NCI-H2227 treated with DMSO at 0.1 percent for 48 hours (cell line): ENCODE results near the gene NUP160.
"Not testable (repeated sequence)": the region's sequence is repeated elsewhere in the genome, so short reads cannot be mapped to it uniquely, and the experiment has no call there.

ENCODE experiments used
- DNase-seq: peaks from one replicate; lab custom pipeline; 2025; lab: John Stamatoyannopoulos, UW

NUP160 gene, protein sequence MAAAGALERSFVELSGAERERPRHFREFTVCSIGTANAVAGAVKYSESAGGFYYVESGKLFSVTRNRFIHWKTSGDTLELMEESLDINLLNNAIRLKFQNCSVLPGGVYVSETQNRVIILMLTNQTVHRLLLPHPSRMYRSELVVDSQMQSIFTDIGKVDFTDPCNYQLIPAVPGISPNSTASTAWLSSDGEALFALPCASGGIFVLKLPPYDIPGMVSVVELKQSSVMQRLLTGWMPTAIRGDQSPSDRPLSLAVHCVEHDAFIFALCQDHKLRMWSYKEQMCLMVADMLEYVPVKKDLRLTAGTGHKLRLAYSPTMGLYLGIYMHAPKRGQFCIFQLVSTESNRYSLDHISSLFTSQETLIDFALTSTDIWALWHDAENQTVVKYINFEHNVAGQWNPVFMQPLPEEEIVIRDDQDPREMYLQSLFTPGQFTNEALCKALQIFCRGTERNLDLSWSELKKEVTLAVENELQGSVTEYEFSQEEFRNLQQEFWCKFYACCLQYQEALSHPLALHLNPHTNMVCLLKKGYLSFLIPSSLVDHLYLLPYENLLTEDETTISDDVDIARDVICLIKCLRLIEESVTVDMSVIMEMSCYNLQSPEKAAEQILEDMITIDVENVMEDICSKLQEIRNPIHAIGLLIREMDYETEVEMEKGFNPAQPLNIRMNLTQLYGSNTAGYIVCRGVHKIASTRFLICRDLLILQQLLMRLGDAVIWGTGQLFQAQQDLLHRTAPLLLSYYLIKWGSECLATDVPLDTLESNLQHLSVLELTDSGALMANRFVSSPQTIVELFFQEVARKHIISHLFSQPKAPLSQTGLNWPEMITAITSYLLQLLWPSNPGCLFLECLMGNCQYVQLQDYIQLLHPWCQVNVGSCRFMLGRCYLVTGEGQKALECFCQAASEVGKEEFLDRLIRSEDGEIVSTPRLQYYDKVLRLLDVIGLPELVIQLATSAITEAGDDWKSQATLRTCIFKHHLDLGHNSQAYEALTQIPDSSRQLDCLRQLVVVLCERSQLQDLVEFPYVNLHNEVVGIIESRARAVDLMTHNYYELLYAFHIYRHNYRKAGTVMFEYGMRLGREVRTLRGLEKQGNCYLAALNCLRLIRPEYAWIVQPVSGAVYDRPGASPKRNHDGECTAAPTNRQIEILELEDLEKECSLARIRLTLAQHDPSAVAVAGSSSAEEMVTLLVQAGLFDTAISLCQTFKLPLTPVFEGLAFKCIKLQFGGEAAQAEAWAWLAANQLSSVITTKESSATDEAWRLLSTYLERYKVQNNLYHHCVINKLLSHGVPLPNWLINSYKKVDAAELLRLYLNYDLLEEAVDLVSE (N-terminal part only)

GRCh38 chr11:47847892-47848699, at the start of gene NUP160:
Gene NUP160, minus strand, starts transcription at chr11:47848350. Its CDS starts 32 bp downstream, at chr11:47848318.
- peak; percentile 82 for DNase-seq

DNA sequence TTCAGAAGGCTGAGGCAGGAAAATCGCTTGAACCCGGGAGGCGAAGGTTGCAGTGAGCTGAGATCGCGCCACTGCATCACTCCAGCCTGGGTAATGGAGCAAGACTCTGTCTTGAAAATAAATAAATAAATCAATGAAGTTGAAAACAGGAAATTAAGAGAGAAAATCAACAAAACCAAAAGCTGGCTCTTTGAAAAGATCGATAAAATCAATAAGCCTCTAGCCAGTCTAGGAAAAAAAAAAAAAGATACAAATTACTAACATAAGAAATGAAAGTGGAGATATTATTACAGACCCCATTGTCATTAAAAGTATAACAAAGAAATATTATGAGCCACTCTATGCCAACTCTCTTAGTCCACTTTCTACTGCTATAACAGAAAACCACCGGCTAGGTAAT, 48.0 kb upstream of the NUP160 start:
- DNase-seq = no peak

DNA sequence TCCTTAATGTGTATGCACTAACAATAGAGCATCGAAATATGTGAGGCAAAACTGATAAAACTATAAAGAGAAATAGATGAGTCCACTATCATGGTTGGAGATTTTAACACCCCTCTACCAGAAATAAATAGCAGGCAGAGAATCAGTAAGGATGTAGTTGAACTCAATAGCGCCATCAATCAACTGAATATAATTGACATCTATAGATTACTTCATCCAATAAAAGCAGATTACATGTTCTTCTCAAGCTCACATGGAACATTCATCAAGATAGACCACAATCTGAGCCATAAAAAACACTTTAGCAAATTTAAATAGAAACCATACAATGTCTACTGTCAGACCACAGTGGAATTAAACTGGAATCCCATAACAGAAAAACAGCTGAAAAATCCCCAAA, 46.9 kb upstream of the NUP160 start:
- DNase-seq = no peak

DNA sequence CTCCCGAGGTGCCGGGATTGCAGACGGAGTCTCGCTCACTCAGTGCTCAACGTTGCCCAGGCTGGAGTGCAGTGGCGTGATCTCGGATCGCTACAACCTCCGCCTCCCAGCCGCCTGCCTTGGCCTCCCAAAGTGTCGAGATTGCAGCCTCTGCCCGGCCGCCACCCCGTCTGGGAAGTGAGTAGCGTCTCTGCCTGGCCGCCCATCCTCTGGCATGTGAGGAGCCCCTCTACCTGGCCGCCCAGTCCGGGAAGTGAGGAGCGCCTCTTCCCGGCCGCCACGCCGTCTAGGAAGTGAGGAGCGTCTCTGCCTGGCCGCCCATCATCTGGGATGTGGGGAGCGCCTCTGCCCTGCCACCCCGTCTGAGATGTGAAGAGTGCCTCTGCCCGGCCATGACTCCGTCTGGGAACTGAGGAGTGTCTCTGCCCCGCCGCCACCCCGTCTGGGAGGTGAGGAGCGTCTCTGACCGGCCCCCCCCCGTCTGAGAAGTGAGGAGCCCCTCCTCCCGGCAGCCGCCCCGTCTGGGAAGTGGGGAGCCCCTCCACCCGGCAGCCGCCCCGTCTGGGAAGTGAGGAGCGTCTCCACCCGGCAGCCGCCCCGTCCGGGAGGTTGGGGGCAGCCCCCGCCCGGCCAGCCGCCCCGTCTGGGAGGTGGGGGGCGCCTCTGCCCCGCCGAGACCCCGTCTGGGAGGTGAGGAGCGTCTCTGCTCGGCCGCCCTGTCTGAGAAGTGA, 44.6 kb upstream of the NUP160 start:
- DNase-seq = not testable (repeated sequence)

- no peak for DNase-seq
Measured at GRCh38 chr11:47891886-47892285, 43.7 kb upstream of the NUP160 start.

DNA sequence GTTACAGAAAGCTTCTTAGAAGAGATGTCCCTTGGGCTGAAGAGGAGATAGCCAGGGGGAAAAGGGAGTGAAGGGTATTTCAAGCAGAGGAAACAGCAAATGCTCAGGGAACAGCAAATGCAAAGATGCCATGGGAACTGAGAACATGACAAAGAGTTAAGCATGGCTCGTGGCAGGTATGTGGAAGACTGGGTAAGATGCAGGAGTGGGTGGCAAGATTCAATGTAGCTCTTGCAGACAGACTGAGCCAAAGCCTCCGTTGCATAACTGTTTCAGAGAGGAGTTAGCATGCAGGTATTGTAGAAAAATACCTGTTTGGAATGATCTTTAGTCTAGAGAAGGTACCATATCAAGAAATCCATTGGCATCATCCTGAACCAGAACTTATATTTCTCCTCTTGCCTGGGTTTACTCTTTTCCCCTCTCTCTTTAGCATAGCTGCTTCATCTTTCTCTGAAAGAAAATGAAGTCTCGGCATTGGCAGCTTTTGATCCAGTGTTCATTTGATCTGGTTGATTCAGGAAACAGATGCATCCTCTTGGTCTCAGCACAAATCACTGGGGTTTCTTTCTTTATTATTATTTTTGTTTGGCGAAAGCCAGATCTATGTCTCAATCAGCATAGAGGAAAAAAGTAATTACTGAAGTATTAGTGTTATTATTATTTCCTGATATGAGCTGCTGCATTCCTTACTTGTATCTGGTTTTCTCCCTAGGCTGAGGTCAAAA, 41.7 kb upstream of the NUP160 start:
- no peak for DNase-seq

DNA sequence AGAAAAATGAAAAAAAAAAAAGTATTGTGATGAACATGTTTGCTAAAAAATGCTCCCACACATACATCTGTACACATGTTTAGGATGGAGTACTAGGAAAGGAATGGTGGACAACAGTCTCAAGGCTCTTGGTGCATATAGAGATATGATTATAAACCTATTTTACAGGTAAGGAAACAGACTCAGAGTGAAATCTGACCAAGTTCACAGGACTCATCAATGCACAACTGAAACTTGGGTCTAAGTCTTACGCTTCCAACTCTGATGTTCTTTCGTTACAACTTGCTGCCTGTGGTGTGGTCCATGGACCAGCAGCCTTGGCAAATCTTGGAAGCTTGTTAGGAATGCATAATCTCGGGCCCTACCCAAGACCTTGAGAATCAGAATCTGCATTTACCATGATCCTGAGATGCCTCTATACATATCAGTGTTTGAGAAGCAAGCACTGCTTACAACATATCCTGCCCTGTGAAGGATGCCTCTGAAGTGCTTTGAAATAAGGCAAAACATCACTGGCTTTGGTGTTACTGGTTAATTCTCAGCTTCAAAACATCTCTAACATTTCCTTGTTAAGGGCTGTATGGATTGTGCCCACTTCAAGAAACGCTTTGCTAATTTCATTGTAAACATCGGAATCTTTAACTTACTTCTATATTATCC, 39.9 kb upstream of the NUP160 start:
- no peak for DNase-seq

GRCh38 chr11:47886096-47886495, 37.9 kb upstream of the NUP160 start:
- no peak for DNase-seq

- DNase-seq = not testable (repeated sequence)
Measured at GRCh38 chr11:47882437-47882836, 34.3 kb upstream of the NUP160 start.

- DNase-seq = no peak
Measured at GRCh38 chr11:47881145-47881544, 33.0 kb upstream of the NUP160 start.

- no peak for DNase-seq
Measured at GRCh38 chr11:47879259-47880158, 31.4 kb upstream of the NUP160 start.

DNA sequence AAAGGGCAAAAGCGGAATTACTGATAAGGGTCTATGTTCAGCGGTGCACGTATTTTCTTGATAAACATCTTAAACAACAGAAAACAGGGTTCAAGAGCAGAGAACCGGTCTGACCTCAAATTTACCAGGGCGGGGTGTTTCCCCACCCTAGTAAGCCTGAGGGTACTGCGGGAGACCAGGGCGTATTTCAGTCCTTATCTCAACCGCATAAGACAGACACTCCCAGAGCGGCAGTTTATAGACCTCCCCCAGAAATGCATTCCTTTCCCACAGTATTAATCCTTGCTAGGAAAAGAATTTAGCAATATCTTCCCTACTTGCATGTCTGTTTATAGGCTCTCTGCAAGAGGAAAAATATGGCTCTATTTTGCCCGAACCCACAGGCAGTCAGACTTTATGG, 27.7 kb upstream of the NUP160 start:
- not testable (repeated sequence) for DNase-seq

DNA sequence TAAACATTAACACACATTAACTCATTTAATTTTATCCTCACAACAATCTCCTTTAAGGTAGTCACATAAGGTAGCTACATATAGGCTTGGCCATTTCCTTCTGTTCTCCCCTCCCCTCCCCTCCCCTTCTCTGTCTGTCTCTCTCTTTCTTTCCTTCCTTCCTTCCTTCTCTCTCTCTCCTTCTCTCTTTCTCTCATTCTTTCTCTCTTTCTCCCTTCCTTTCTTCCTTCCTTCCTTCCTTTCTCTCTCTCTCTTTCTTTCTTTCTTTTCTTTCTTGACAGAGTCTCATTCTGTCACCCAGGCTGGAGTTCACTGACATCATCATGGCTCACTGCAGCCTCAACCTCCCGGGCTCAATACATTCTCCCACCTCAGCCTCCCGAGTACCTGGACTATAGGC, 22.3 kb upstream of the NUP160 start:
- no peak for DNase-seq

- DNase-seq = no peak
Measured at GRCh38 chr11:47869544-47870393, 21.6 kb upstream of the NUP160 start.

DNA sequence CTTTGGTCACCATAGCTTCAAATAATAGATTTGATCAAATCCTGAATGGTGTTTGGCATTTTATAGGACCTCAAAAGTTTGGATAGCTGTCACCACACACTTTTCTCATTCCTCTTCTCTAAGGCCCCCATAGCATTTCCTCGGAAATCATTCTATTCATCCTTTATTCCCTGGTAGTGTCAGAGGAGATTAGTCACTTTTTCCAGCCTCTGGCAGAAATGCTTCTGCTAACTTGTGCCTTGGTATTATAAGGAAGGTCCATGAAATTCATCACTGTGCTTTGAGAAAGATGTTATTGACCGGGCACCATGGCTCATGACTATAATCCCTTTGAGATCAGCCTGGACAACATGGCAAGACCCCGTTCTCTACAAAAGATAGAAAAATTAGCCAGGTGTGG, 19.7 kb upstream of the NUP160 start:
- no peak for DNase-seq

DNA sequence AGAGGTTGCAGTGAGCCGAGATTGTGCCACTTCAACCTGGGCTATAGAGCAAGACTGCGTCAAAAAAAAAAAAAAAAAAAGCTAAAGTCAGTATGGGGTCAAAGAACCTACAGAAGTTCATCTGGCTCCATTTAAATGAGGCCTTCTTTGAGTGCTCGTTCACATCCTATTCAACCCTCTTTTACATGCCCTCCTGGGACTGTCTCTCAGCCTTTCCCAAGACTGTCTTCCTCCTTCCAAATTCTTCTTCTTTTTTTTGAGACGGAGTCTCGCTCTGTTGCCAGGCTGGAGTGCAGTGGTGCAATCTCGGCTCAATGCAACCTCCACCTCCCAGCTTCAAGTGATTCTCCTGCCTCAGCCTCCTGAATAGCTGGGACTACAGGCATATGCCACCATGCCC, 18.7 kb upstream of the NUP160 start:
- DNase-seq = not testable (repeated sequence)

- no peak for DNase-seq
Measured at GRCh38 chr11:47864901-47865300, 16.8 kb upstream of the NUP160 start.
